Transverse colon (tissue), 4 donors: Measurements from ENCODE around the gene PPP1R12B. TPM values are rescaled to one million over a fixed set of nuclear protein-coding genes. Genes with fewer than 3 reads are reported as not detected.
"Not testable (repeated sequence)": the region's sequence is repeated elsewhere in the genome, so short reads cannot be mapped to it uniquely, and the experiment has no call there.

ENCODE experiments used
- DNase-seq: peaks from one replicate; pipeline ENCODE4 v3.0.0-alpha.2; 2019
- H3K27ac ChIP-seq, 4 donors: fragments of 200-600 bp; sonication (generic); 2 replicates each; pipeline ENCODE4 v1.5.1; 2016 to 2018; ENCODE audit warnings: inconsistent platforms in 4 of 4
- H3K27me3 ChIP-seq: fragments of 200-600 bp; sonication (generic); 2 replicates; pipeline ENCODE4 v1.5.1; 2017; ENCODE audit warnings: inconsistent platforms
- H3K36me3 ChIP-seq, 4 donors: fragments of 200-600 bp; sonication (generic); 2 replicates each; pipeline ENCODE4 v1.5.1; 2017 to 2019; ENCODE audit warnings: inconsistent platforms in 4 of 4
- H3K4me1 ChIP-seq, 4 donors: fragments of 200-600 bp; sonication (generic); 2 replicates each; pipeline ENCODE4 v1.5.1; 2017 to 2020; ENCODE audit warnings: inconsistent platforms in 4 of 4
- H3K4me3 ChIP-seq, 4 donors: fragments of 200-600 bp; sonication (generic); 1 replicate in 1 of 4; 2 replicates in 3 of 4; pipeline versions ENCODE4 v1.5.1 to v1.6.1; 2017 to 2019; ENCODE audit warnings: inconsistent platforms in 4 of 4
- H3K9me3 ChIP-seq, 2 donors: fragments of 200-600 bp; sonication (generic); 2 replicates each; pipeline ENCODE4 v1.5.1; 2017 to 2019; ENCODE audit warnings: inconsistent platforms in 2 of 2
- CTCF ChIP-seq, 5 experiments: fragments of 200-600 bp in 3 of 5; fragments of 450-650 bp in 2 of 5; sonication (generic) in 3 of 5; IDR thresholded peaks; 1 replicate in 2 of 5; 2 replicates in 3 of 5; pipeline ENCODE4 v1.5.1; 2016 to 2017; ENCODE audit warnings: antibody characterized with exemption in 5 of 5, inconsistent platforms in 3 of 5, mild to moderate bottlenecking in 2 of 5, moderate library complexity in 1 of 5
- EP300 ChIP-seq: sonication (generic); formaldehyde crosslinking; IDR thresholded peaks from one replicate; pipeline ENCODE4 v1.6.1; 2017; ENCODE audit warnings: antibody characterized with exemption, low read depth
- POLR2A ChIP-seq: fragments of 450-650 bp; IDR thresholded peaks from one replicate; pipeline ENCODE4 v1.6.1; 2016; ENCODE audit warnings: antibody characterized with exemption, mild to moderate bottlenecking, moderate library complexity
- POLR2AphosphoS5 ChIP-seq, 3 donors: sonication (generic); formaldehyde crosslinking; IDR thresholded peaks; one replicate each; pipeline ENCODE4 v1.6.1; 2016; ENCODE audit warnings: antibody characterized with exemption in 3 of 3
- WGBS, 2 donors: methylation state at CpG; one replicate each; pipeline ENCODE4 v1.1.5; 2018; ENCODE audit warnings: low coverage in 1 of 2; 5-methylcytosine and 5-hydroxymethylcytosine counted together
- in situ Hi-C, 4 donors: fragments of 200-750 bp; cut with MboI; loops; one replicate each; pipeline versions ENCODE4 v1.15.0 to v1.15.1; 2017; ENCODE audit warnings: low sequenced_read_pairs in 3 of 4, low pct_ligation_motif_present in 1 of 4, low pct_unique_long_range_greater_than_20kb in 1 of 4
- intact Hi-C: fragments of 100-400 bp; cut with DNase I; formaldehyde crosslinking; loops from one replicate; pipeline ENCODE4 v1.15.1; 2023; ENCODE audit warnings: low total_unique reads
- total RNA-seq, 4 donors: library from RNA; depleted of rRNA; stranded (reverse); fragments of >200 nt; gene quantifications; one replicate each; pipeline ENCODE4 v1.1.0, GENCODE V29; 2016

Gene PPP1R12B
- total RNA-seq, 4 donors from 2014 or later = 92.7 to 254 (median 137) TPM

GRCh38 chr1:202498542-202498941 lies 150.0 kb downstream of the PPP1R12B start:
- Histone ChIP-seq H3K36me3 (peaks cover 0 to 18% (median 9%) of the 10 kb centered on the region in 4 donors), H3K27me3 (no peaks in the 10 kb centered on the region), H3K4me1 (no peaks in the 10 kb centered on the region), H3K27ac (no peak overlapping the region), H3K4me3 (no peak overlapping the region), H3K9me3 (no peaks in the 10 kb centered on the region)
- no peak for TF ChIP-seq EP300
- no peak for TF ChIP-seq POLR2A
- no peak for TF ChIP-seq CTCF (IDR thresholded peaks at IDR 0.05)
- no peak for TF ChIP-seq POLR2AphosphoS5 (IDR thresholded peaks at IDR 0.05)
- intact Hi-C loops (loop anchor here (10.0 kb wide), 1 partner anchor 106 kb away; no protein-coding TSS in a partner anchor), in situ Hi-C loops (loop anchor here in 3 of 4 donors (10.0 to 25.0 kb wide), 3 partner anchors 106 to 214 kb away; partner anchors contain the start of gene SYT2 (in 1 of the 3))
- WGBS, 2 donors = 96 to 100% methylated on average over 1 of the region's 1 CpG
- DNase-seq = no peak

- not testable (repeated sequence) for H3K4me3 ChIP-seq, H3K4me1 ChIP-seq, H3K27ac ChIP-seq, DNase-seq, H3K9me3 ChIP-seq, H3K27me3 ChIP-seq
- 82 to 86% methylated on average over 2 to 3 of the region's 3 CpGs for WGBS, 2 donors
- intact Hi-C loops = loop anchor here (10.0 kb wide), 1 partner anchor 105 kb away; no protein-coding TSS in a partner anchor
- in situ Hi-C loops = loop anchor here in 3 of 4 donors (10.0 to 25.0 kb wide), 3 partner anchors 105 to 212 kb away; partner anchors contain the start of gene SYT2 (in 1 of the 3)
- peaks cover 0 to 18% (median 9%) of the 10 kb centered on the region in 4 donors for H3K36me3 ChIP-seq
Observed at GRCh38 chr1:202499997-202500396, 151.5 kb downstream of the PPP1R12B start.

GRCh38 chr1:202501281-202501680 lies 152.8 kb downstream of the PPP1R12B start:
- Histone ChIP-seq H3K4me3 (no peak overlapping the region), H3K9me3 (no peaks in the 10 kb centered on the region), H3K4me1 (peaks cover 0 to 1% (median 0%) of the 10 kb centered on the region in 4 donors), H3K36me3 (peaks cover 0 to 7% (median 4%) of the 10 kb centered on the region in 4 donors), H3K27me3 (no peaks in the 10 kb centered on the region), H3K27ac (no peak overlapping the region)
- TF ChIP-seq POLR2A (no peak), CTCF (IDR thresholded peaks at IDR 0.05) (peak; percentile 43 to 65 (median 45))
- no peak for DNase-seq
- 45 to 46% methylated on average over 2 of the region's 2 CpGs for WGBS, 2 donors
- in situ Hi-C loops (no loop called here), intact Hi-C loops (no loop called here)

DNA sequence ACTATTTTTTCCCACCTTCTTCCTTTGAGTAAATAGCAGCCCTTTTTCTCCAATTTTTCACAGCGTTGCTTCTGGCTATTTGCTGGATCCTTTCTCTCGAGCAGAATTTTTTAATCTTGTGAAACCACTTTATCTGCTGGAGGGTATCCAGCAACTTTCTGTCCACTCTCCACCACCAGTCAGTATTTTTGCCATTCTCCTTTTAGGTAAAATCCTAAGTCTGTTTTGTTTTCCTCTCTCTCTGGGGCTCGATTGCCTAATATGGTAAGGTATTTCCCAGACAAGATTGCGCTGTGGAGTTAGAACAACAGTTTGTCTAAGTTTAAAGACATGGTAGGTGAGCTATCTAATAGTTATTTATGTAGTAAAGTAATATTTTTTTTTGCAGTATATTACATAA lies 156.9 kb downstream of the PPP1R12B start:
- Histone ChIP-seq H3K4me3 (no peak overlapping the region), H3K27ac (peak overlapping the region; percentile 75 to 85 (median 82)), H3K36me3 (no peaks in the 10 kb centered on the region), H3K27me3 (no peaks in the 10 kb centered on the region), H3K4me1 (peaks cover 0 to 6% (median 1%) of the 10 kb centered on the region in 4 donors), H3K9me3 (no peaks in the 10 kb centered on the region)
- in situ Hi-C loops = no loop called here
- DNase-seq = no peak
- no peak for TF ChIP-seq POLR2AphosphoS5 (IDR thresholded peaks at IDR 0.05)
- no peak for TF ChIP-seq POLR2A
- TF ChIP-seq EP300 = no peak
- no peak for TF ChIP-seq CTCF (IDR thresholded peaks at IDR 0.05)
- intact Hi-C loops = no loop called here
- WGBS, 2 donors = 55 to 69% methylated on average over 3 to 4 of the region's 4 CpGs
